ENCODE measurements around the gene ZFP36L2.

Gene ZFP36L2

DNA sequence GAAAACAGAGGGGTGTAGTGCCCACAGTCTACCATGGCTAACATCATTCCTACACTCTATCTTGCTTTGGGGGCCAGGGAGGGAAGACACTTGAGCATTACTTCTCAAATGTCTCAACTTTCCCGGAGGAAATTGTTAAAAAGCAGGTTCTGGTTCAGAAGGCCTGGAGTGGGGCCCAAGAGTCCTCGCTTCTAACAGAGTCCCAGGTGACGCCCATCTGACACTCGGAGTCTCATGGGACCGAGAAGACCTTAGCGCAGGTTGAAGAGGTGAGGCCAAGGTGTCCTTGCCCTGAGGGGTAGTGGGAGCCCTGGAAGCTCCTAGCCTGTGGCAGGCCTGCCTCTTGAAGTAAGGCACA lies 40.1 kb downstream of the ZFP36L2 start:
- DNase-seq (ENCODE audit: low read depth): no peak

DNA sequence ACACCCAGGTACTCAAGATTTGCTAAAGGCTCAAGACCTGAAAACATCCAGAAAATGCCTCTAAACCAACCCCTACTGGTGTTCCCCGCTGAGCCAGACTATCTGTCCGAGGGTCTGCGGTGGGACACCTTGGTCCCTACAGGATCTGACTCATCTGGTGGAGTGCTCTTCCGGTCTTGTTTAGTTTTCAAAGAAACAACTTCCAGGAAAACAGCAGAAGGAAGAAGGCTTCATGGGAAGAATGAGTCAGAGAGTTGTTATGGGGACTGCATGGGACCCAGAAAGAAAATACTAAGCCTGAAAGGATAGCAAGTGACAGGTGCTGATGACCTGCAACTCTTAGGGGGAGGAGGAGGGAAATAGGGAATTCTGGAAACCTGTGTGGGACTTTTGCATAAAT lies 41.3 kb downstream of the ZFP36L2 start:
- no peak for DNase-seq (ENCODE audit: low read depth)

- DNase-seq (ENCODE audit: low read depth): no peak
These were observed 42.0 kb downstream of the ZFP36L2 start for GRCh38 chr2:43184339-43184895.

DNA sequence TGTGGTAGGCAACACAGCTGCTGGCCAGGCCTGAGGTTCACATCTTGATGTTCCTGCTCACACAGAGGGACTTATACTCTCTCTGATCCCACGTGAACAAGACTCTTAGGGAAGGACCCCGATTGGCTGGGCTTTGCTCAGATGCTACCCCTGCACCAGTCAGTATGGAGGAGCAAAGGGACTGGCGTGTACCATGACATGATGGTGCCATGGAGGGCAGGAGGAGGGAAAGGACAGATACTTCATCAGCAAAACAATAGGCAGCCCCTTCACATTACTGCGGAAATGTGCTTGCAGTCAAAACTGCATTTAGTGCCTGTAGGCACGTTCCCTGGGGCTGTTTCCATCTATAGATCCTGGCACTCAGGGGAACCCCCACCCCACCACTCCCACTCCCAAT lies 42.7 kb downstream of the ZFP36L2 start:
- DNase-seq (ENCODE audit: low read depth): no peak

GRCh38 chr2:43180897-43181296 lies 45.5 kb downstream of the ZFP36L2 start:
- DNase-seq (ENCODE audit: low read depth): no peak

DNA sequence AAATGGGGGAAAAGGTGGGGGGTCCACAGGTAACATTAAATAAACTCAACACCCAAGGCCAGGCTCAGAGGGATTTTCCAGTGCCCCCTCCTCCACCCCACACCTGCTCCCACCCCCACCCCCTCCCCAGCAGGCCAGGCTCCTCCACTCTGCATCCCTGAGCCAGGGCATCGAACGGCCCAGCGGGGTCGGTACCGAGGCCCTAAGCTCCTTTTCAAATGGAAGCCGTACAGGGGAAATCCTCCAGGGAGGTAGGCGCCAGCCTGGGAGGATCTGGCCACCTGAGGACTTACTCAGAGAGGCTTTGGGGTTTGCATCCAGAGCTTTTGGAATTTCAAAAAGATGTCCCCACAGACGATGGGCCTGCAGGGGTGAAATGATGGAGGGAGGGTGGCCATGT lies 46.5 kb downstream of the ZFP36L2 start:
- DNase-seq (ENCODE audit: low read depth): no peak

GRCh38 chr2:43178602-43179542 lies 47.5 kb downstream of the ZFP36L2 start:
- no peak for DNase-seq (ENCODE audit: low read depth)

GRCh38 chr2:43178055-43178598 lies 48.3 kb downstream of the ZFP36L2 start:
- DNase-seq (ENCODE audit: low read depth): no peak

- no peak for DNase-seq (ENCODE audit: low read depth)
These were observed 50.0 kb downstream of the ZFP36L2 start for GRCh38 chr2:43176449-43176848.

DNA sequence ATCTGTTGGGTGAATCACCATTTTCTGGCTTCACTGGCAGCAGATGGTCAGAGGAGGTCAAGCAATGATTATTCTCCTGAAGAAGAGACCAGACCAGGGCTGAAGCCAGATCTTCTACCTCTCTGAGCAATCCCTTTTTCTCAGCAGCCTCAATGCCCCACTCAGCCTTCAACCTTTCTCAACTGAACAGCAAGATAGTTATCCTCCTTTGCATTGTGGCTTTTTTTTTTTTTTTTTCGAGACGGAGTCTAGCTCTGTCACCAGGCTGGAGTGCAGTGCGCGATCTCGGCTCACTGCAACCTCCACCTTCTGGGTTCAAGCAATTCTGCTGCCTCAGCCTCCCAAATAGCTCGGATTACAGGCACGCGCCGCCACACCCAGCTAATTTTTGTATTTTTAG lies 50.5 kb downstream of the ZFP36L2 start:
- DNase-seq (ENCODE audit: low read depth): no peak

- DNase-seq (ENCODE audit: low read depth): no peak
These were observed 51.4 kb downstream of the ZFP36L2 start for GRCh38 chr2:43175020-43175441.

- peak; percentile 35 for DNase-seq (ENCODE audit: low read depth)
These were observed 52.0 kb downstream of the ZFP36L2 start for GRCh38 chr2:43174368-43174916.
